ENCODE measurements around the gene SIGLEC7.

SIGLEC7 gene

DNA sequence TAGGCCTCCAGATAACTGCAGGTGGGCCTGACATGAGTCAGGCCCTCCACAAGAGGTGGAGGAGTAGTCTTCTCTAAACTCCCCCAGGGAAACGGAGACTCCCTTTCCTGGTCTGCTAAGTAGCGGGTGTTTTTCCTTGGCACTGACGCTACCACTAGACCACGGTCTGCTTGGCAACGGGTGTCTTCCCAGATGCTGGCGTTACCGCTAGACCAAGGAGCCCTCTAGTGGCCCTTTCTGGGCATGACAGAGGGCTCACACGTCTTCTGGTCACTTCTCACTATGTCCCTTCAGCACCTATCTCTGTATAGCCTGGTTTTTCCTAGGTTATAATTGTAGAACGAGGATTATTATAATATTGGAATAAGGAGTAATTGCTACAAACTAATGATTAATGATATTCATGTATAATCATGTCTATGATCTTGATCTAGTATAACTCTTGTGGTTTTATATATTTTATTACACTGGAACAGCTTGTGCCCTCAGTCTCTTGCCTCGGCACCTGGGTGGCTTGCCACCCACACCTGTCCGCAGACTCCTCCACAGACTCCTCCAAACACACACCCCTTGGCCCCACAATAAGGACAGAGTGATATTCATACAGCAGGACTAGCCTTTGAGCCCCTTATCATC lies 27.3 kb downstream of the SIGLEC7 start:
- peak; percentile 74 for DNase-seq

- no peak for DNase-seq
Measured at GRCh38 chr19:51172223-51172622, 30.1 kb downstream of the SIGLEC7 start.

- no peak for DNase-seq
Measured at GRCh38 chr19:51173681-51174080, 31.6 kb downstream of the SIGLEC7 start.

GRCh38 chr19:51179256-51179655 lies 37.2 kb downstream of the SIGLEC7 start:
- DNase-seq: no peak

GRCh38 chr19:51181377-51181912 lies 39.3 kb downstream of the SIGLEC7 start:
- DNase-seq: no peak

DNA sequence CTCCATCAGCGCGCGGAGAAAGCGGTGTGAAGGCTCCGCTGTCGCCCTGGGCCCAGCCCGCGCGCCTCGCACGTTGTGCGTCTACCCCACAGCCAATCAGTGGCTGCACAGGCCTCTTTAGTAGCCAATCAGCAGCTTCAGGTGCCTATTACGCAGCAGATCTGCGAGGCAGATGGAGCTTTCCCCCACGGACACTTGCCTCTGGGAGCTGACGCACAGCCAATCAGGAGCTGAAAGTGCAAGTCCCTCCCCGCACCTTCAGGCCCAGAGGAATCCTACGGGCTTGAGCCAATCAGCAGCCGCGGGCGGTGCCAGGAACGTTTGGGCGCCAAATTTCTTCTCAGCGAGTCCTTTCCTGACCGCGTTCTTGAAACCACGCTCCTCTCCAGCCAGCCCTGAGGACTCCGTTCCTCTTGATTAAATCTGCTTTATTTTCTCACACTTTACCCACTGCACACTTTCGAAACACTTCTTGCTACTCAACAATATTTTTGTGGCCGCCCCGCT lies 39.9 kb downstream of the SIGLEC7 start:
- no peak for DNase-seq

DNA sequence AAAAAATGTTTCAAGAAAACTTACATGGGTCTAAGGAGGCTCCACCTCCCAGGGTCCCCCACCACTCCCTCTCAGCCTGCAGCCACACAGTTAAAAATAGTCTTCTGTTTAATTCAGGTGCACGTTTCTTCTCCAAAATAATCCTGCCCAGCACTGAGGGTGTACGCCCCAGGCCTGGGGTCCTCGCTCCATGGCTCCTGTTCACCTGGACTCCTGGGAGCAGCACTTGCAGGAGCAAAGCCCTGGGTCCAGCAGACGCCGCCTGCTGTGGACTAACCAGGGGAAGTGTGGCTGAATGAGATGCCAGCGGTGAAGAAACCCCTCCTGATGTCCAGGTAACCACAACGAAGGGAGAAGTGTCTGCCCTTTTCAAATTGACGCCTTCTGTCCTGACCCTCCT lies 41.5 kb downstream of the SIGLEC7 start:
- no peak for DNase-seq

GRCh38 chr19:51185069-51185867 lies 43.2 kb downstream of the SIGLEC7 start:
- no peak for DNase-seq

DNA sequence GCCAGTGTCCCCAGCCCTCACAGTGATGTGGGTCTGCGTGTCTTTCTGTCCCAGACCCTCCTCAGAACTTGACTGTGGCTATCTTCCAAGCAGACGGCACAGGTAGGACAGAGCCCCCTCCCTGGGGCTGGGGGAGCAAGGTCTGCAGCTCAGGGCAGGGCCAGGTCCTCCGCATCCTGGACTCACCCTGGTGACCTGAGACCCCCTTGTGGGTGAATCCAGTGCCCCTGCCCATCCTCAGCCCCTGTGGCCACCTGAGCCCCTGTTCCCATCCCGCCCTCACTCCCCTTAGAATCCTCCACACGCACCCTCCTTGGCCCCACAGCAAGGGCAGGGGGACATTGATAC lies 43.7 kb downstream of the SIGLEC7 start:
- DNase-seq: no peak

DNA sequence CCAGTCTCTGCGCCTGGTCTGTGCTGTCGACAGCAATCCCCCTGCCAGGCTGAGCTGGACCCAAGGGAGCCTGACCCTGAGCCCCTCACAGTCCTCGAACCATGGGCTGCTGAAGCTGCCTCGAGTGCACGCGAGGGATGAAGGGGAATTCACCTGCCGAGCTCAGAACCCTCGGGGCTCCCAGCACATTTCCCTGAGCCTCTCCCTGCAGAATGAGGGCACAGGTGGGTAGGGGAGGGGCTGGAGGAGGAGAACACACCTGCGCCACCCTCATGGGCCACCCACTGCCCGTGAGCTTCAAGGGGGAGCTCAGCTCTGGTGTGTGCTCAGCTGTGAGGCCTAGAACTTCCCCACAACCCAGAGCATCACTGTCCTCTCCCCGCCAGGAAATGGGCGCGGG lies 44.2 kb downstream of the SIGLEC7 start:
- no peak for DNase-seq

GRCh38 chr19:51187395-51188226 lies 45.5 kb downstream of the SIGLEC7 start:
- no peak for DNase-seq

GRCh38 chr19:51188227-51188559 lies 46.1 kb downstream of the SIGLEC7 start:
- no peak for DNase-seq

DNA sequence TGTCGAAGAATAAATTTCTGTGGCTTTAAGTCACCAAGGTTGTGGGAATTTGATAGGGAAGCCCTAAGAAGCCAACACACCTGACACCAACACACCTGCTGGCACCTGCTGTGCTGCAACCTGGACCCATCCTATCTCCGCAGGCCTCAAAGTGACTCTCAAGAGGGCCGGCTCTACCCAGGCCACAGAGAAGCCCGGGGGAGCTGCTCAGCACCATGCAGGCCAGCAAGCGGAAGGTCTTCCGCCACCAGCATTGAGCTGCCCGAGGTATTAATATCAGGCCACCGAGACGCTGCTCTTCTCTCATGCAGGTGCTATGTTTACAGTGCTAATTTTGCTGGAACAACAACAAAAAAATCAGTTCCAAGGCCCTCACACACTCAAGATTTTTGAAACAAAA lies 50.6 kb downstream of the SIGLEC7 start:
- no peak for DNase-seq

GRCh38 chr19:51194527-51195315 lies 52.6 kb downstream of the SIGLEC7 start:
- DNase-seq: no peak

GRCh38 chr19:51195316-51195586 lies 53.1 kb downstream of the SIGLEC7 start:
- no peak for DNase-seq

GRCh38 chr19:51195616-51196015 lies 53.5 kb downstream of the SIGLEC7 start:
- DNase-seq: no peak

- DNase-seq: no peak
Measured at GRCh38 chr19:51196181-51196580, 54.1 kb downstream of the SIGLEC7 start.

DNA sequence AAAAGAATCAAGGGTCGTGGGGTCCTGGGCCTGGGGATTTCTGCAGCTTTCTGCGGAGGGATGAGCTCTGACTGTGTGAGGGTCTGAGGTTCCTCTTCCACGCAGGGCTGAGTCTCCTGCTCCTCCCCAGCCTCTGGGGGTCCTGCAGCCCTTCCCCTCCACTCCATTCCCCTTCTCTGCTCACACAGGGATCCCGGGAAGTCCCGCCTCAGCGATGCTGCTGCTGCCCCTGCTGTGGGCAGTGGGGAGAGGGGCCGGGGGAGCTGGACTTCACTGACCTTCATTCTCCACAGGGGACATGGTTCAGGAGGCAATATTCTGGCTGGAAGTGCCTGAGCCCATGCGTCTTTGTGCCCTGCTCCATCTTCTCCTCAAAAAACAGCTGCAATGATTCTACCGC lies 56.5 kb downstream of the SIGLEC7 start:
- DNase-seq: no peak

DNA sequence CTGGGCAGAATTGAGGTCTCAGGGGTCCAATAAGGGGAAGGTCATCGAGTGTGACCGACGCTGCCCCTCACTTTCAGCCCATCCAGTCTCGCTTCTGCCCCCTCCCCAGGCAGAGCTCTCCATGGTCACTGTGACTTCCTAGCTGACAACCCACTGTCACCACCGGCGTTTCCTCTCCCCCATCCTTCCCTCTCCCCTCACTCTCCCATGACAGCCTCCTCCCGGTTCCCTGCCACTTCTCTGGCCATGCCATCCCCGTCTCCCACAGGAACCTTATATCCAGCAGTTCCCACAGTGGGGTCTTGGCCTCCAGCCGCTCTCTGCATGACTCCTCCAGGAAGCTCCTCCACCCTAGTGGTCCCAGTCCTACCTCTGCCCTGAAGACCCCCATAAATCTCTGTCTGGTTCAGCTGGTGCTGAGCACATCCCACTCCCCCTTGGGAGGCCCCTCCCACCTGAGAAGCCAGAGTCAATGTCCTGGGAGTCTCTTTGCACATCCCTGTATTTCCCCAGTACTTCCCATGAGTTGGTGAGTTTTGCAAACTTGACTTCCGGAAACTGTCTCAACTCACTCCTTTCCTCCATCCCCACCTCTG lies 58.1 kb downstream of the SIGLEC7 start:
- no peak for DNase-seq

GRCh38 chr19:51201712-51202111 lies 59.6 kb downstream of the SIGLEC7 start:
- no peak for DNase-seq

Measured in right forelimb (tissue), 1 donor.